ENCODE data around the gene C17orf75. TPM values are rescaled to one million over a fixed set of nuclear protein-coding genes. Genes with fewer than 3 reads are reported as not detected.
"Not testable (repeated sequence)": the region's sequence is repeated elsewhere in the genome, so short reads cannot be mapped to it uniquely, and the experiment has no call there.

Gene C17orf75
- total RNA-seq, 4 donors from 2014 or later = 5.3 to 11.0 (median 7.7) TPM

DNA sequence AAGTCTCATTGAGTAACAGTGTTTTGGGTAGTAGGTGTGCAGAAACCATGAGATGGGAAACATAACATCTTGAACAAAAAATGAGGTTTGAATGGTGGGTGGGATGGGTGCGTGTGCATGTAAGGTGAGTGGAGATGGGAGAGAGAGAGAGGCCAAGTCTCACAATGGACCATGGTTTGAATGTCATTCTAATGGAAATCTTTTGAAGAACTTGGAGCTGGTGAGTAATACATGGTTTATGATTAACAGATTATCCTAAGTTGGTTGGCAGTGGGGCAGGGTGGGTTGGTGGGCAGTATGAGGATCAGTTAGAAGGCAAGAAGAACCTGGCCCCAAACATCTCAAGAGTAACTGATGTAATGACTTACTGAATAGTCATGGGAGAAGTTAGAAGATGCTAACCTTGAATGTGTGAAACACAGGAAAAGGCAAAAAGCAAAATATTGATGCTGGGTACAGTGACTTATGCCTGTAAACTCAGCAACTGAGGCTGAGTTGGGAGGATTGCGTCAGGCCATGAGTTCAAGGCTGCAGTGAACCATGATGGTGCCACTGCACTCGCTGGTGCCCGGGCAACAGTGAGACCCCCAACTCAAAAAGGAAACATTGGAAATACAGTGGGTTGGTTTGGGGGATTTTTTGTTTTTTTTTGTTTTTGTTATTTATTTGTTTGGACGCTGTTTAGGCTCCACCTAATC is 40.7 kb upstream of the C17orf75 start:
- ATAC-seq (ENCODE audit: low FRiP score) (no peak), DNase-seq (ENCODE audit: low spot score) (no peak)
- no peak for TF ChIP-seq CTCF (IDR thresholded peaks at IDR 0.05)

GRCh38 chr17:32370426-32370825 is 28.5 kb upstream of the C17orf75 start:
- no peak for ATAC-seq (ENCODE audit: low FRiP score)
- no peak for TF ChIP-seq CTCF (IDR thresholded peaks at IDR 0.05)
- no peak for DNase-seq (ENCODE audit: low spot score)

DNA sequence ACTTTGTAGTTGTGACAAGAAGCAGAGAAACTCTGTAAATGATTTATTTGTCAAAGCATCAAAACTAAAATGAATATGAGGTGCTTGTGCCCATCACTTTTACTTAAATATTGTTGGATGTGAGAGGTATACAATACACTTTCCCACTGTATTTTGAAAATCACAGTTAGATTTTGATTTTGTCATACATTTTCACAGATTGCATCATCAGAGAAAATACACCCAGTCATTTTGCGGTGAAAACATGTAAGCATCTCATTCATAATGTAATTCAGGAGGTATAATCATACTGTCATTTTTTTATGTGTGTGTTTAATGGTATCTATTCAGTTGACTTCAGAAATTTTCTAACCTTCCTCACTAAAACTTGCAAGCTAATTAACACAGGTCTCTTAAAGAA is 19.3 kb upstream of the C17orf75 start:
- no peak for ATAC-seq (ENCODE audit: low FRiP score)
- DNase-seq (ENCODE audit: low spot score) = no peak
- TF ChIP-seq CTCF (IDR thresholded peaks at IDR 0.05) = no peak

DNA sequence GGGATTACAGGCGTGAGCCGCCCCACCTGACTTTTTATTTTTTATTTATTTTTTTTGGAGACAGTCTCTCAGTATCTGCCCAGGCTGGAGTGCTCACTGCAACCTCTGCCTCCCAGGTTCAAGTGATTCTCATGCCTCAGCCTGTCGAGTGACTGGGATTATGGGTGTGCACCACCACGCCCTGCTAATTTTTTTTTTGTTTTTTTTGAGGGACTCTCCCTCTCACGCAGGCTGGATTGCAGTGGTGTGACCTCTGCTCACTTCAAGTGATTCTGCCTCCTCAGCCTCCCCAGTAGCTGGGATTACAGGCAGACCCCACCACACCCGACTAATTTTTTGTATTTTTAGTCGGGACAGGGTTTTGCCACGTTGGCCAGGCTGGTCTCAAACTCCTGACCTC is 15.6 kb upstream of the C17orf75 start:
- no peak for TF ChIP-seq CTCF (IDR thresholded peaks at IDR 0.05)
- ATAC-seq (ENCODE audit: low FRiP score) = no peak

GRCh38 chr17:32356750-32357149 is 14.8 kb upstream of the C17orf75 start:
- no peak for DNase-seq (ENCODE audit: low spot score)
- ATAC-seq (ENCODE audit: low FRiP score) = no peak
- TF ChIP-seq CTCF (IDR thresholded peaks at IDR 0.05) = no peak

More for the DNA sequence above, 15.6 kb upstream of the C17orf75 start:
- no peak for DNase-seq (ENCODE audit: low spot score)

- DNase-seq (ENCODE audit: low spot score) = no peak
- TF ChIP-seq CTCF (IDR thresholded peaks at IDR 0.05) = no peak
- ATAC-seq (ENCODE audit: low FRiP score) = no peak
Measured at GRCh38 chr17:32356378-32356743, 14.4 kb upstream of the C17orf75 start.

GRCh38 chr17:32355649-32356377 is 13.8 kb upstream of the C17orf75 start:
- DNase-seq (ENCODE audit: low spot score) = no peak
- no peak for TF ChIP-seq CTCF (IDR thresholded peaks at IDR 0.05)
- ATAC-seq (ENCODE audit: low FRiP score) = no peak

- not testable (repeated sequence) for DNase-seq (ENCODE audit: low spot score); ATAC-seq (ENCODE audit: low FRiP score)
Measured at GRCh38 chr17:32352734-32353133, 10.8 kb upstream of the C17orf75 start.
